HepG2 (cell line): ENCODE data around the gene DDX1. TPM values are rescaled to one million over a fixed set of nuclear protein-coding genes. Genes with fewer than 3 reads are reported as not detected.

ENCODE experiments used
- ATF1 ChIP-seq: IDR thresholded peaks from 2 replicates; pipeline ENCODE4 v1.6.1; 2016; ENCODE audit warnings: mild to moderate bottlenecking, control low read depth
- FIP1L1 ChIP-seq: fragments of 200-400 bp; formaldehyde crosslinking; IDR thresholded peaks from 2 replicates; pipeline ENCODE4 v1.6.1; 2018; ENCODE audit warnings: low read depth, mild to moderate bottlenecking, low read length, moderate library complexity, borderline replicate concordance; ENCODE audit not compliant: insufficient read depth
- FOXC1 ChIP-seq: sonication (generic); formaldehyde crosslinking; IDR thresholded peaks from 2 replicates; pipeline ENCODE4 v1.8.0; 2022; ENCODE audit warnings: mild to moderate bottlenecking, missing genetic modification reagents, borderline replicate concordance
- HOMEZ ChIP-seq: IDR thresholded peaks from 2 replicates; pipeline ENCODE4 v1.6.1; 2016; ENCODE audit warnings: low read depth
- HOXA3 ChIP-seq: sonication (generic); formaldehyde crosslinking; IDR thresholded peaks from 2 replicates; pipeline ENCODE4 v1.5.0; 2020; ENCODE audit warnings: missing genetic modification reagents
- KLF6 ChIP-seq: IDR thresholded peaks from 2 replicates; pipeline ENCODE4 v1.8.0; 2016; ENCODE audit warnings: missing biosample characterization, missing genetic modification reagents
- NRL ChIP-seq: sonication (generic); formaldehyde crosslinking; IDR thresholded peaks from 2 replicates; pipeline ENCODE4 v1.5.0; 2020; ENCODE audit warnings: missing genetic modification reagents, mild to moderate bottlenecking, moderate library complexity, borderline replicate concordance
- RFX5 ChIP-seq: IDR thresholded peaks from 2 replicates; pipeline ENCODE4 v1.6.1; 2011; ENCODE audit warnings: low read depth, low read length, improper control_type of control experiment
- SMC3 ChIP-seq: IDR thresholded peaks from 2 replicates; pipeline ENCODE4 v1.6.1; 2011; ENCODE audit warnings: low read length, improper control_type of control experiment
- SMYD3 ChIP-seq: sonication (generic); formaldehyde crosslinking; IDR thresholded peaks from 2 replicates; pipeline ENCODE4 v1.8.1; 2023; ENCODE audit warnings: mild to moderate bottlenecking, missing genetic modification reagents
- ZBTB49 ChIP-seq: sonication (generic); formaldehyde crosslinking; IDR thresholded peaks from 2 replicates; pipeline ENCODE4 v1.4.0; 2020; ENCODE audit warnings: missing genetic modification reagents, borderline replicate concordance
- ZFP36L2 ChIP-seq: sonication (generic); formaldehyde crosslinking; IDR thresholded peaks from 2 replicates; pipeline ENCODE4 v1.4.0; 2020; ENCODE audit warnings: missing genetic modification reagents
- ZNF331 ChIP-seq: sonication (generic); formaldehyde crosslinking; IDR thresholded peaks from 2 replicates; pipeline ENCODE4 v1.4.0; 2020; ENCODE audit warnings: missing genetic modification reagents
- ZNF503 ChIP-seq: sonication (generic); formaldehyde crosslinking; IDR thresholded peaks from 2 replicates; pipeline ENCODE4 v1.4.0; 2020; ENCODE audit warnings: missing genetic modification reagents
- ZNF709 ChIP-seq: sonication (generic); formaldehyde crosslinking; IDR thresholded peaks from 2 replicates; pipeline ENCODE4 v1.5.0; 2020; ENCODE audit warnings: mild to moderate bottlenecking, missing genetic modification reagents
- ZSCAN9 ChIP-seq: IDR thresholded peaks from 2 replicates; pipeline ENCODE4 v1.6.1; 2016; ENCODE audit warnings: borderline replicate concordance
- polyA plus RNA-seq, 8 experiments: library from polyadenylated mRNA; depleted of rRNA in 3 of 8; stranded (reverse) in 7 of 8; unstranded in 1 of 8; fragments of >200 nt; fragmentation: Illumina TruSeq in 4 of 8; extraction: Trizol in 4 of 8; gene quantifications; 2 replicates each; pipeline versions ENCODE4 v1.2.1 to v1.2.3, GENCODE V29; 2011 to 2016; ENCODE audit warnings: low read depth in 4 of 8, missing spikeins in 1 of 8, mixed read lengths in 1 of 8; ENCODE audit not compliant: insufficient read depth in 1 of 8
- total RNA-seq, 5 experiments: library from RNA; depleted of rRNA; stranded (reverse); fragments of >200 nt; fragmentation: Illumina TruSeq; extraction: Trizol; gene quantifications; 2 replicates each; pipeline ENCODE4 v1.2.3, GENCODE V29; 2016; ENCODE audit warnings: low read depth in 1 of 5
- TF ChIP-seq, protein P1 (sequence below): sonication (generic); formaldehyde crosslinking; IDR thresholded peaks from 2 replicates; pipeline ENCODE4 v1.4.0; 2020; ENCODE audit warnings: missing genetic modification reagents
- TF ChIP-seq, protein P2 (sequence below): sonication (generic); formaldehyde crosslinking; IDR thresholded peaks from 2 replicates; pipeline ENCODE4 v1.4.0; 2020; ENCODE audit warnings: mild to moderate bottlenecking, missing genetic modification reagents

DDX1 gene
- total and polyA plus RNA-seq, 2 of the 13 experiments (the other 11 are each of a cell fraction or from before 2014, with no cell fraction given) = 81.6 to 130 TPM

GRCh38 chr2:15560988-15561573 is 30.6 kb upstream of the DDX1 start, which contains the start of gene NBAS (continued):
- 0 out of 2 replicates have a peak, but pooled peaks have one; percentile 3 for TF ChIP-seq SMC3
- 0 out of 2 replicates have a peak, but pooled peaks have one; percentile 23 for TF ChIP-seq HOMEZ
- TF ChIP-seq FOXC1 (CRISPR knock-in tag) = peak; percentile 63; the same call in 1 of the 2 replicates
- no peak; the same call in 1 of the 2 replicates for TF ChIP-seq ZNF709 (CRISPR knock-in tag)
- TF ChIP-seq ZNF331 (CRISPR knock-in tag) = peak; percentile 88
- TF ChIP-seq SMYD3 (CRISPR knock-in tag) = peak; percentile 70; the same call in 1 of the 2 replicates
- TF ChIP-seq ZBTB49 (CRISPR knock-in tag) = peak; percentile 36; the same call in 1 of the 2 replicates
- TF ChIP-seq RFX5 = 0 out of 2 replicates have a peak, but pooled peaks have one; percentile 30
- peak; percentile 70 for TF ChIP-seq ATF1 (CRISPR knock-in tag)
- TF ChIP-seq KLF6 (CRISPR knock-in tag) = peak; percentile 89; the same call in 1 of the 2 replicates
- no peak for TF ChIP-seq ZNF503 (CRISPR knock-in tag)
- TF ChIP-seq, protein P1, sequence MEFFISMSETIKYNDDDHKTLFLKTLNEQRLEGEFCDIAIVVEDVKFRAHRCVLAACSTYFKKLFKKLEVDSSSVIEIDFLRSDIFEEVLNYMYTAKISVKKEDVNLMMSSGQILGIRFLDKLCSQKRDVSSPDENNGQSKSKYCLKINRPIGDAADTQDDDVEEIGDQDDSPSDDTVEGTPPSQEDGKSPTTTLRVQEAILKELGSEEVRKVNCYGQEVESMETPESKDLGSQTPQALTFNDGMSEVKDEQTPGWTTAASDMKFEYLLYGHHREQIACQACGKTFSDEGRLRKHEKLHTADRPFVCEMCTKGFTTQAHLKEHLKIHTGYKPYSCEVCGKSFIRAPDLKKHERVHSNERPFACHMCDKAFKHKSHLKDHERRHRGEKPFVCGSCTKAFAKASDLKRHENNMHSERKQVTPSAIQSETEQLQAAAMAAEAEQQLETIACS (CRISPR knock-in tag) = no peak
- no peak for TF ChIP-seq ZFP36L2 (CRISPR knock-in tag)
- peak; percentile 82; the same call in 1 of the 2 replicates for TF ChIP-seq ZSCAN9 (CRISPR knock-in tag)
- TF ChIP-seq HOXA3 (CRISPR knock-in tag) = peak; percentile 86
- TF ChIP-seq NRL (CRISPR knock-in tag) = no peak
- peak; percentile 84; the same call in 1 of the 2 replicates for TF ChIP-seq FIP1L1
- TF ChIP-seq, protein P2, sequence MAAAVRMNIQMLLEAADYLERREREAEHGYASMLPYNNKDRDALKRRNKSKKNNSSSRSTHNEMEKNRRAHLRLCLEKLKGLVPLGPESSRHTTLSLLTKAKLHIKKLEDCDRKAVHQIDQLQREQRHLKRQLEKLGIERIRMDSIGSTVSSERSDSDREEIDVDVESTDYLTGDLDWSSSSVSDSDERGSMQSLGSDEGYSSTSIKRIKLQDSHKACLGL (CRISPR knock-in tag) = peak; percentile 63; the same call in 1 of the 2 replicates
